AG04449 (cell line): ENCODE measurements around the gene GALNTL6.

Experiments used
- CTCF ChIA-PET: fragments of 350-600 bp; formaldehyde crosslinking; extraction: SDS; loops from one replicate; lab custom pipeline; 2021; ENCODE audit warnings: antibody characterized with exemption; lab: Yijun Ruan, JAX
- POLR2A ChIA-PET: fragments of 400-600, 350-600 bp; formaldehyde crosslinking; extraction: SDS; loops from one replicate; lab custom pipeline; 2020; ENCODE audit warnings: antibody characterized with exemption, inconsistent platforms; lab: Yijun Ruan, JAX
- DNase-seq: peaks from one replicate; pipeline ENCODE4 v3.0.0-alpha.2; 2010; ENCODE audit warnings: low read depth, low spot score
- H3K4me3 ChIP-seq: 2 replicates; pipeline ENCODE4 v1.5.1; 2011; ENCODE audit warnings: low read depth, mild to moderate bottlenecking, control low read depth, low read length
- CTCF ChIP-seq: IDR thresholded peaks from one replicate; pipeline ENCODE4 v1.5.1; 2011; ENCODE audit warnings: mild to moderate bottlenecking, moderate library complexity, low read length, control low read depth, inconsistent platforms; ENCODE audit not compliant: insufficient read depth; ENCODE audit errors: missing control alignments

The GALNTL6 gene

DNA sequence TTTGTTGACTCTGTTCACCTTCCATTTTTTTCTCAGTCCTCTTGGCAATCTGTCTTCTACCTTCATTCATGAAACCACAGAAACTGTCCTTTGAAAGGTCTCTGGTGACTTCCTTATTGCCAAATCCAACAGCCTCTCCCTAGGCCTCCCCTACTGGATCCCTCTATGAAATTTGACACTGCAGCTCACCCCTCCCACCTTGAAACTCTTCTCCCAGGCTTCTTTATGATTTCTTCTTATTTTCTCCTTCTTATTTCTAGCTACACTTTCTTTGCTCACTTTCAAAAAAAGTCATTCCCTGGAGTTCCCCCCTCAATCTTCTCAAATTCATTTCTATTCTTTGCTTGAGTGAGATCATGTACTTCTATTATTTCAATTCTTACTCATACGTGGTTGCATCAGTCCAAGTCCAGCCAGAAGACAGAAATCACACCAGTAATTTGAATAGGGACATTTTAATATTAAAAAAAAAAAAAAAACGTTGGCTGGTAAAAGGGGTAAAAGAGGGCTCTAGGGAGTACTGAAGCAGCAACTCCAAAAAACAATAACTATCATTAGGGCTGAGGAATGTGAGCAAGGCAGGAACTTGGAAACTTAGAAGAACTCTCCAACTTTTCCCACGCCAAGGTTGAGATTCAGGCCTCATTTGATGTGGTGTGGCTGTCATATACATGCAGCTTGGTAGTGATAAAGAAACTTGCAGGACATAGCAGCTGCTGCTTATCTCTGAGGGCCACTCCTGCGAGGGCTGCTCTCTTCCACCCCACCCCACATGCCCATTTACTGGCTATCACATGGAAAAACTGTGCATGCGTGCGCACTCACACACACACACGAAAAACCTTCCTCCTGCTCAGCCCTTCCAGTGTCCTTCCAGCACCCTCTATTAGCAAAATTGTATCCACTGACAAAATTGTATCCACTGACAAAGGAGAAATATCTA lies 1185.6 kb downstream of the GALNTL6 start:
- CTCF ChIA-PET = interaction anchor here (1.9 kb wide), 1 partner anchor 15 kb away, joined by 7 read pairs; no protein-coding TSS in a partner anchor
- no peak overlapping the region for H3K4me3 ChIP-seq
- POLR2A ChIA-PET = interaction anchor here (0.6 kb wide), 1 partner anchor 319 kb away, joined by 3 read pairs; no protein-coding TSS in a partner anchor
- TF ChIP-seq CTCF = no peak
- DNase-seq = no peak

- ChIA-PET CTCF (interaction anchor here (0.9 to 1.9 kb wide), 3 partner anchors 10 to 256 kb away, joined by 3 to 5 read pairs (median 4); no protein-coding TSS in a partner anchor), POLR2A (no interaction called here)
- no peak overlapping the region for H3K4me3 ChIP-seq
- TF ChIP-seq CTCF = no peak
- no peak for DNase-seq
Observed at GRCh38 chr4:173001571-173001970, 1188.4 kb downstream of the GALNTL6 start.

DNA sequence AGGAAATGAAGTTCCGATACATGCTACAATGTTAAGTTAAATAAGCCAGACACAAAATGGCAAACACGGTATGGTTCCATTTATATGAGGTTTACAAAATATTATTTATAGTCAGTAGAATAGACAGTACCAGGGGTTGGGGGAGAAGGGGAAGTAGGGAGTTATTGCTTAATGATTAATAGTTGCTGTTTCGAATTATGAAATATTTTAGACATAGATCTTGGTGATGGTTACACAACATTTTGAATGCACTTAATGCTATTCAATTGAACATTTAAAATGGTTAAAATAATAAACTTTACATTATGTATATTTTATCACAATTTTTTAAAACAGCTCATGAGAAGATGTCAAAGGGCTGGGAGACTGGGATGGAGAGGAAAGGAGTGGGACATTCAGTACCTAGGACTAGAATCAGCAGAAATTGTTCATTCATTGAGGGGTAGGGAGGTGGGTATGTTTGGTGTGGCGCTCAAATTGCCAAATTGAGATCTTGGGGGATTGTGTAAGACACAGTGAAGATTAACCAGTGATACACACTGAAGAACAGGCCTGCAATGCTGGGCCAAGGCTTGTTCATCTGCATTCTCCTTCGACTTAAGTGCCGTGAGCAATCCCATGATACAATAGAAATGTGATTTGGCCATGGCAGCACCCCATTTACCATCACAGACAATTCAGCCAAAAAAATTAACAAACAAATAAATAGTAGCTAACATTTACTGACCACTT lies 1189.8 kb downstream of the GALNTL6 start:
- no peak overlapping the region for H3K4me3 ChIP-seq
- DNase-seq = no peak
- ChIA-PET POLR2A (no interaction called here), CTCF (interaction anchor here (1.1 to 2.6 kb wide), 4 partner anchors 8 to 10 kb away, joined by 4 to 13 read pairs (median 4); no protein-coding TSS in a partner anchor)
- TF ChIP-seq CTCF = no peak

GRCh38 chr4:173005912-173006633 lies 1192.9 kb downstream of the GALNTL6 start:
- no peak for TF ChIP-seq CTCF
- DNase-seq = no peak
- ChIA-PET CTCF (interaction anchor here (2.2 kb wide), 1 partner anchor 252 kb away, joined by 9 read pairs; no protein-coding TSS in a partner anchor), POLR2A (no interaction called here)
- H3K4me3 ChIP-seq = no peak overlapping the region

DNA sequence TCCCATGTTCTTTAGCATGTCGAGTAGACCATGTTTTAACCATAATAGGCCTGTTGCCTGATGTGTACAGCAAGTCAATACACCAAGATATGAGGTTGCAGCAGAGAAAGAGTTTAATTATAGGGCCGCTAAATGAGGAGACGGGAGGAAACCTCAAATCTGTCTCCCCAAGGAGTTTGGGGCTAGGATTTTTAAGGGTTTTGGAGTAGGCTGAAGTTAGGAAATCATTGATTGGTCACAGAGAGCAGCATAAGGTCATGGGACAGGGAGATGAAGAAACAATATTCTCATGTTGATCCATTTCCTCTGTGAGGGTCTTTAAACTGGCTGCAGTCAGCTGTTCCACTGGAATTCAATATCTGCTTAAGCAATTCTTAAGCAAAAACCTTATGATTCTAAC lies 1195.2 kb downstream of the GALNTL6 start:
- ChIA-PET POLR2A (no interaction called here), CTCF (no interaction called here)
- no peak overlapping the region for H3K4me3 ChIP-seq
- DNase-seq = no peak
- no peak for TF ChIP-seq CTCF
